GM19397 (cell line): ENCODE measurements around the gene HK1.
"Not testable (repeated sequence)": the region's sequence is repeated elsewhere in the genome, so short reads cannot be mapped to it uniquely, and the experiment has no call there.

Experiments used
- ATAC-seq: cut with Tn5 transposase; IDR thresholded peaks from one replicate; pipeline ENCODE4 v1.9.1; 2021; ENCODE audit warnings: mild to moderate bottlenecking, moderate library complexity; ENCODE audit not compliant: unreplicated experiment

Gene HK1

DNA sequence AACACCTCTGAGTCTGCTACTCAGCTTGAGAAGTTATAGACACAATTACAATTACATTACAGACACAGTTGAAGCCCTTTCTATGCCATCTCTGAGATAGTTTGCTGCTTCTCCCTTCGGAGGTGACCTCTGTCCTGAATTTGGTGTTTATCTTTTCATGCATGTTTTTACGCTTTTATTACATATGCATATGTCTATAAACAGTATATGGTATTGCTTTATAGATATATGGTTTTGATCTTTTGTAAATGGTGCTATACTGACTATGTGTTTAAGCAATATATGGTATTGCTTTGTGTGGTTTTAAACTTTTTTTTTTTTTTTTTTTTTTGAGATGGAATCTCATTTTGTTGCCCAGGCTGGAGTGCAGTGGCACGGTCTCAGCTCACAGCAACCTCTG, 48.4 kb downstream of the HK1 start:
- no peak for ATAC-seq

- peak; percentile 66 for ATAC-seq
Observed at GRCh38 chr10:69327463-69328379, 49.4 kb downstream of the HK1 start.

DNA sequence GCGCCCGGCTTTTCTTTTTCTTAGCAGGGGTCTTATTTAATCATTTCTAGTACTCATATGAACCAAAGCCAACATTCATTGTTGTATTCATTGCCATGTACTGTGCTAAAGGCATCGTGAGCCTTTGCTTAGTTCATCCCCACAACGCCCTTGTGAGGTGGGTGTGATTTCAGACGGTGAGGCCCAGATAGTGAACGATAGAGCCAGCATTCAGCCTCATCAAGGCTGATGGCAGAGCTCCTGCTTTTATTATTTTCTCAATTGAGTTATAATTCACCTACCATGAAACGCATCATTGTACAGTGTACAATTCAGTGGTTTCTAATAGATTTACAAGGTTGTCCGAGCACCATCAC, 50.1 kb downstream of the HK1 start:
- ATAC-seq, result peak; percentile 11

DNA sequence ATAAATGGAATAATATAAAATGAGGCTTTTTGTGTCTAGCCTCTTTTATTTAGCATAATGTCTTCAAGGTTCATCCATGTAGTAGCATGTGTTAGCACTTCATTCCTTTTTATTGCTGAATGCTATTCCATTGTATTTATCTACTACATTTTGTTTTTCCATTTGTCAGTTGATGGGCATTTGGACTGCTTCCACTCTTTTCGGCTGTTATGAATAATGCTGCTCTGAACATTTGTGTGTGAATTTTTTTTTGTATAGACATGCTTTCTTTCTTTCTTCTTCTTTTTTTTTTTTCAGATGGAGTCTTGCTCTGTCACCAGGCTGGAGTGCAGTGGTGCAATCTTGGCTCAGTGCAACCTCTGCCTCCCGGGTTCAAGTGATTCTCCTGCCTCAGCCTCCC, 50.6 kb downstream of the HK1 start:
- not testable (repeated sequence) for ATAC-seq

- ATAC-seq, result no peak
Observed at GRCh38 chr10:69329721-69330178, 51.5 kb downstream of the HK1 start.

- ATAC-seq, result no peak
Observed at GRCh38 chr10:69331161-69331560, 52.9 kb downstream of the HK1 start.

GRCh38 chr10:69332278-69333010, 54.1 kb downstream of the HK1 start:
- ATAC-seq, result no peak

- ATAC-seq, result no peak
Observed at GRCh38 chr10:69333205-69333604, 54.9 kb downstream of the HK1 start.

DNA sequence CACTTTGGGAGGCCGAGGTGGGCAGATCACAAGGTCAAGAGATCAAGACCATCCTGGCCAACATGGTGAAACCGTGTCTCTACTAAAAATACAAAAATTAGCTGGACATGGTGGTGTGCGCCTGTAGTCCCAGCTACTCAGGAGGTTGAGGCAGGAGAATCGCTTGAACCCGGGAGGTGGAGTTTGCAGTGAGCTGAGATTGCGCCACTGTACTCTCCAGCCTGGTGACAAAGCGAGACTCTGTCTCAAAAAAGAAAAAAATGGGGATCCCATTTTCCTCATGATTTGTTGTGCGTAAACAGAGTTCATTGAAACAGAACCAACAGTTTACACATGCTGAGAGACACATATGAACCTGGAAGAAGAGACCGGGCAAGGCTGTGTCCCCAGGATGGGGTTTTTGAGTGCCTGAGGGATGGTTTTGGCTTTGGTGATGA, 55.6 kb downstream of the HK1 start:
- ATAC-seq, result not testable (repeated sequence)

DNA sequence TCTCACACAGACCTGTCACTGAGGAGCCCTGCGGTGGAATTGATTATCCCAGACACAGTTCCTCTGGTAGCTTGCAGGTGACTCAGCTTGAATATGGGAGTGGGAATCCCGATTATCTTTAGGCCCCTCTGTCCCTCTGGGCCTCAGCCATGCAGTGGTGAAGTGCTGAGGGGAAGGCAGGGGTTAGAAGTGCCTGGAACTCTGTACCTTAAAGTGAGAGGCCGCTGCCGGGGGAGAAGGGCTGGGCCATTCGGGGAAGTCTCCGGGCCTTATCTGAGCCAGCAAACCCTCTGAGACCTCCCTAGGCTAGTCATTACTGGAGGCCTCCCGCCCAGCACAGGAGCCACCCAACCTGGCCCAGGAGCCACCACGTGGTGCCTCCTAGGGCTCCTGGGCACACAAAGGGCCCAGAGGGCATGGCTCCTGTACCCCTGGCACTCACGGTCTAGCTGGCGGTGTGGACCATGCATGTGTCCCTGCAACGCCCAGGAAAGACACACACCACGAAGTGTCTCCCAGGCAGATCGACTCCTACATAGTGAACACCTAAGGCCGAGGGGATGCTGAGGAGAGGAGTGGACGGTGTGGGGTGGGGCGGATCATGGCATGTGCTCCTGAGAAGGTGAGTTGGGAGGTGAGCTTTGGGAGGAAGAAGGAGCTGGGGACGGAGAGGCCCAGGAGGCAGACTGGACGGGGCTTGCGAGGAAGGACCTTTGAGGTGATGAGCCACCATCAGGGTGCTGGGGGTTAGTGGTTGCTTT, 56.2 kb downstream of the HK1 start:
- no peak for ATAC-seq

GRCh38 chr10:69335063-69335587, 56.8 kb downstream of the HK1 start:
- ATAC-seq, result no peak

DNA sequence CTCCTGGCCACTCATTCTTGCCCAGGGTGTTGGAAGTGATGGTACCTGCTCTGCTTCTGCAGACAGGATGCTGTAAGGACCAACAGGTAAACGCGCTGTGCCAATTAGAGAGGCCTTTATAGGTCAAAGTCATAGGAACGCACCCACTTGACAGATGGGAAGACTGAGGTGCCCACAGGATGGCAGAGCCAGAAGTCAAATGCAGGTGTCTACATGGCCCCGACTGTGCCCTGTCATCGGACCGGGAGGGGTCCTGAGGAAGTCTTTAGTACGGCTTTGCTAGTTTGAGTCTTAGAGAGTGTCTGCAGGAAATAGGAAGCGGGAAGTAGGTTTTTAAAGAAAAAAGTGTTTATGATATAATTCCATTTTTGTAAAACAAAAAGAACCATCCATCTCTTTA, 57.3 kb downstream of the HK1 start:
- ATAC-seq, result no peak

- no peak for ATAC-seq
Observed at GRCh38 chr10:69336952-69337295, 58.6 kb downstream of the HK1 start.

- ATAC-seq, result no peak
Observed at GRCh38 chr10:69337296-69338132, 59.2 kb downstream of the HK1 start.

DNA sequence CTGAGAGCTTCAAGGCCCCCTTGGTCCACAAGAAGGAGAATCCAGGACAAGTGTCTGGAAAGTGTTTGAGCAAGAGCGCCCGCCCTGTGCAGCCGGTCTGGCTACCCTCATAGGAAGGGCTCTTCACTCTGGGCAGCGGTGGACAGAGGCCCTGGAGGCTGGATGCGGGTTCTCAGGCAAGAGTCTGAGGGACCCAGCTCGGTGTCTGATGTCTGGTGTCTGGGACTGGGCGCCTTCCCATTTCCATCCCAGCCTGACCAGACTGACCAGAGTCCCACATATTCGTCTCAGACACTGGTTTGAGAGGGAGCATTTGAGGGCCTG, 59.8 kb downstream of the HK1 start:
- ATAC-seq, result no peak

- ATAC-seq, result no peak
Observed at GRCh38 chr10:69338547-69339450, 60.5 kb downstream of the HK1 start.

- no peak for ATAC-seq
Observed at GRCh38 chr10:69340695-69341094, 62.4 kb downstream of the HK1 start.

DNA sequence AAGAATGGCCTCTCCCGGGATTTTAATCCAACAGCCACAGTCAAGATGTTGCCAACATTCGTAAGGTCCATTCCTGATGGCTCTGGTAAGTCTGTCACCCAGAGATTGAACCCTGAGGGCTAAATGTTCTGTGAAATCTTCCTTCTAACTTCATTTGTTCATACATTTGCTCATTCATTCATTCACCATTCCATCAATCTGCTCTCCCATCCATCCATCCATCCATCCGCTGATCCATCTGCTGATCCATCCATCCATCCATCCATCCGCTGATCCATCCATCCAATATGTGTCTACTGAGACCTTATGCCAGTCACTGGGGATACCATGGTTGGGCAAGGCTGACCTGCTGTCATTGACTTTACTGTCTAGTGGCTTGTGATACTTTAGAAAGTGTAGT, 65.6 kb downstream of the HK1 start:
- no peak for ATAC-seq

GRCh38 chr10:69344591-69345252, 66.4 kb downstream of the HK1 start:
- peak; percentile 71 for ATAC-seq
